Thyroid gland (tissue), 4 donors: Measurements from ENCODE around the gene CFAP299. TPM values are rescaled to one million over a fixed set of nuclear protein-coding genes. Genes with fewer than 3 reads are reported as not detected.

Experiments
- DNase-seq, 2 donors: peaks; one replicate each; pipeline ENCODE4 v3.0.0-alpha.2; 2019
- H3K27ac ChIP-seq, 3 donors: fragments of 200-600 bp; sonication (generic); 1 replicate in 2 of 3; 2 replicates in 1 of 3; pipeline ENCODE4 v1.5.1; 2016 to 2019; ENCODE audit warnings: mild to moderate bottlenecking in 1 of 3, moderate library complexity in 1 of 3
- H3K27me3 ChIP-seq: fragments of 200-600 bp; sonication (generic); one replicate; pipeline ENCODE4 v1.5.1; 2019
- H3K36me3 ChIP-seq, 2 donors: fragments of 200-600 bp; sonication (generic); one replicate each; pipeline ENCODE4 v1.5.1; 2016 to 2019
- H3K4me1 ChIP-seq, 2 donors: fragments of 200-600 bp; sonication (generic); one replicate each; pipeline ENCODE4 v1.5.1; 2017 to 2019
- H3K4me3 ChIP-seq, 3 donors: fragments of 200-600 bp; sonication (generic); replicated peaks in 1 of 3; 1 replicate in 2 of 3; 2 replicates in 1 of 3; pipeline ENCODE4 v1.5.1; 2016; ENCODE audit warnings: mild to moderate bottlenecking in 1 of 3
- H3K9me3 ChIP-seq: fragments of 200-600 bp; sonication (generic); one replicate; pipeline ENCODE4 v1.5.1; 2017
- CTCF ChIP-seq, 6 experiments: fragments of 200-600 bp in 3 of 6; fragments of 450-650 bp in 3 of 6; sonication (generic) in 3 of 6; IDR thresholded peaks; one replicate each; pipeline ENCODE4 v1.5.1; 2016 to 2019; ENCODE audit warnings: antibody characterized with exemption in 6 of 6, mild to moderate bottlenecking in 2 of 6, inconsistent platforms in 1 of 6, moderate library complexity in 1 of 6
- POLR2A ChIP-seq, 2 donors: fragments of 450-650 bp; IDR thresholded peaks; one replicate each; pipeline ENCODE4 v1.6.1; 2017; ENCODE audit warnings: antibody characterized with exemption in 2 of 2, mild to moderate bottlenecking in 2 of 2, moderate library complexity in 1 of 2
- WGBS, 2 donors: methylation state at CpG; one replicate each; pipeline ENCODE4 v1.1.5; 2017; 5-methylcytosine and 5-hydroxymethylcytosine counted together
- intact Hi-C: fragments of 100-400 bp; cut with DNase I; formaldehyde crosslinking; loops from one replicate; pipeline ENCODE4 v1.15.1; 2023
- total RNA-seq, 4 donors: library from RNA; depleted of rRNA; stranded (reverse); fragments of >200 nt; gene quantifications; one replicate each; pipeline ENCODE4 v1.2.3, GENCODE V29; 2016

CFAP299 gene
- total RNA-seq, 4 donors from 2014 or later: 1.3 to 2.8 (median 2.7) TPM; not detected in 1

GRCh38 chr4:80307183-80307735, 28.3 kb upstream of the CFAP299 start:
- TF ChIP-seq CTCF (IDR thresholded peaks at IDR 0.05) (no peak), POLR2A (IDR thresholded peaks at IDR 0.05) (no peak)
- Histone ChIP-seq H3K9me3 (no peaks in the 10 kb centered on the region), H3K4me3 (no peak overlapping the region), H3K27ac (no peak overlapping the region), H3K4me1 (no peaks in the 10 kb centered on the region), H3K27me3 (no peaks in the 10 kb centered on the region), H3K36me3 (no peaks in the 10 kb centered on the region)
- intact Hi-C loops: no loop called here
- no peak for DNase-seq
- WGBS, 2 donors: 35 to 37% methylated on average over 1 of the region's 1 CpG

GRCh38 chr4:80307774-80308465, 27.6 kb upstream of the CFAP299 start:
- Histone ChIP-seq H3K4me1 (no peaks in the 10 kb centered on the region), H3K36me3 (no peaks in the 10 kb centered on the region), H3K4me3 (no peak overlapping the region), H3K9me3 (no peaks in the 10 kb centered on the region), H3K27me3 (no peaks in the 10 kb centered on the region), H3K27ac (peak overlapping the region in 1 of 3 donors; percentile 11)
- WGBS, 2 donors: 45 to 48% methylated on average over 10 of the region's 10 CpGs
- TF ChIP-seq CTCF (IDR thresholded peaks at IDR 0.05) (no peak), POLR2A (IDR thresholded peaks at IDR 0.05) (no peak)
- intact Hi-C loops: no loop called here
- DNase-seq: peak; percentile 15 to 21

DNA sequence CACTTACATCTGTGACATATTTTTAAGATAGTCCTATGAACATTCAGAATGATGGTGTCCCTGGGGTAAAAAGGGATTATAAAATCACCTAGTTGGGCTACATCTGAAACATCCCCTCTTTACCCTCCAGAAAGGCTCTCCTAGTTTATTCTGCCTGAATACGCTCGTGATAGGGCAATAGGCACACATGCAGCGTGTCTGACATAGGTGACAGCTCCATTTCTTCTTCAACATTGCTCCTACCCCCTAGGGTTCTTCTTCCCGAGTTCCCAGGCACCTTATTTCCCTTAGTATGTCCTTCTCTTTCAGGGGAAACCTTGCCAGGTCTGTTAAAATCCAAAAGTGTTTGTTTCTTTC, 27.1 kb upstream of the CFAP299 start:
- H3K4me3 ChIP-seq: no peak overlapping the region
- no peaks in the 10 kb centered on the region for H3K4me1 ChIP-seq
- DNase-seq: no peak
- no peaks in the 10 kb centered on the region for H3K36me3 ChIP-seq
- no peaks in the 10 kb centered on the region for H3K27me3 ChIP-seq
- intact Hi-C loops: no loop called here
- H3K9me3 ChIP-seq: no peaks in the 10 kb centered on the region
- TF ChIP-seq POLR2A (IDR thresholded peaks at IDR 0.05) (no peak), CTCF (IDR thresholded peaks at IDR 0.05) (no peak)
- WGBS, 2 donors: 59 to 65% methylated on average over 4 of the region's 4 CpGs
- no peak overlapping the region for H3K27ac ChIP-seq

- no peak for DNase-seq
- no peak for TF ChIP-seq CTCF (IDR thresholded peaks at IDR 0.05)
- no peak for TF ChIP-seq POLR2A (IDR thresholded peaks at IDR 0.05)
- no peak overlapping the region for H3K4me3 ChIP-seq
- no peaks in the 10 kb centered on the region for H3K4me1 ChIP-seq
- no peaks in the 10 kb centered on the region for H3K27me3 ChIP-seq
- H3K27ac ChIP-seq: no peak overlapping the region
- intact Hi-C loops: no loop called here
- WGBS, 2 donors: 68 to 71% methylated on average over 5 of the region's 5 CpGs
- no peaks in the 10 kb centered on the region for H3K9me3 ChIP-seq
- no peaks in the 10 kb centered on the region for H3K36me3 ChIP-seq
These were observed 26.1 kb upstream of the CFAP299 start for GRCh38 chr4:80309294-80310004.

DNA sequence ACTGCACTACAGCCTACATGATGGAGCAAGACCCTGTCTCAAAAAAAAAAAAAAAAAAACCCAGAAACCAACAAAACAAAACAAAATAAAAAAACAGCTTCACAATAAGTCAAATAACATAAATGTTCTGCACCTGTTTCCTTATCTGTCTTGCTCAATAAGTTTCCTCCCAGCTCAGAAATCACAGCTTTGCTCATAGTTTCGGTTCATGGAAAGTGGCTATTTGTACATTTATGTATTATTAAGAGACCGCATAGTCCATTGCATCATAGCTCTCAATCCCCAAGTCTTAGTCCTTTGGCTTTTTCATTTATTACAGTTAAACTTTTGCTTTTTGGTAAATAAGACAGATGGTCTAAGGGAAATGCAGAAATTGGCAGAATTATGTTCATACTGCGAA, 24.4 kb upstream of the CFAP299 start:
- no peak for DNase-seq
- Histone ChIP-seq H3K36me3 (no peaks in the 10 kb centered on the region), H3K4me3 (no peak overlapping the region), H3K27me3 (no peaks in the 10 kb centered on the region), H3K9me3 (no peaks in the 10 kb centered on the region), H3K4me1 (no peaks in the 10 kb centered on the region), H3K27ac (no peak overlapping the region)
- TF ChIP-seq CTCF (IDR thresholded peaks at IDR 0.05) (no peak), POLR2A (IDR thresholded peaks at IDR 0.05) (no peak)
- 92 to 94% methylated on average over 3 of the region's 3 CpGs for WGBS, 2 donors
- intact Hi-C loops: no loop called here
